ENCODE results near the gene ADAMTS9.

Gene ADAMTS9

DNA sequence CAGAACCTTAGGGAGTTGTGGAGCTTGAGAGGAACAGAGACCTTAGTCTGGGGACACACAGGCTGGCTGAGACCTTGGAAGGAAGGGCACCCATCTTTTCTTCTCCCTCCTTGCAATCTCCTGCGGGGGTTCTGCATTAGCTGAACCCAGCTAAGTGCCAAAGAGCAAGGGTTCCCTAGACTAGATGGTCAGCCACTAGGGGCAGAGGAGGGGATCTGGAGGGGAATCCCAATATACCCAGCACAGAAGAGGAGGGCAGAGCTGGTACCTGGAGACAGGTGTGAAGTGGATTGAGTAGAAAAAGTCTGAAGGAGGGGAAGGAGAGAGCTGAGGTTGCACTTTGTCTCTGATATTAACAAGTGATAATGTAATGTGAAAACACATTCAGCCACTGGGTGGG is 212.8 kb downstream of the ADAMTS9 start:
- DNase-seq, result no peak

DNA sequence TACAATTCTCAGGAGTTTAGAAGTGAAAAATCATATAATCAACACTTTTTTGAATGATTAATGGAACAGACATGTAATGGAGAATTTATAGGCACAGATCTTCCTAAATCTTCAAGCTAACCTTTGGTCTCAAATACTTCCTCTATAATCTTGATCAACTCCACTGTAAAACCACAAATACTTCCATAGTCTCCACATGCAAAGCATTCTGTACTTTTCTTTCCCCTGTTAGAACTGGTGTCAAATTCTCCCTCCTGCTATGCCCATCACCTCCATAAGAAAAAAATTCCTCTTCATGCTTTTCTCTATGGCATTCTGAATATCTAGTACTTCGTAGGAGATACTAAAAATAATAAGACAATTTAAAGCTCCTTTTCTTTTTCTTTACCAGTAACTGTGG is 214.3 kb downstream of the ADAMTS9 start:
- no peak for DNase-seq

DNA sequence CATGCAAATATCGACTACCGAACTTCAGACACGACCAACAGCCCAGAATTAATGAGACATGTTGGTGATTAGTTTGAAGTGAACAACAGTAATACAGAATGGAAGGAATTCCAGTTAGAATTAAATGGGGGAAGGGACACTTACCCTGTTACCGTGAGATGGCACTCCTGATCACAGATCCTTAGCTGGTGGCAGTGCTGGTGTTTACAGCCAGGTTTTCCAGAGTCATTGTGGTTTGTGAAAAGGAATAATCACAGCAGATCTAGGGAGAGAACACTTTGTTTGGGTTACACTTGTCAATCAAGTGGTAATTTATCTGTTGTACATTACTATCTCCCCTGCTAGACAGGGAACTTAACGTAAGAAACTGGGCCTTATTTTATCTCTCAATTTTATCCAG is 217.4 kb downstream of the ADAMTS9 start:
- no peak for DNase-seq

DNA sequence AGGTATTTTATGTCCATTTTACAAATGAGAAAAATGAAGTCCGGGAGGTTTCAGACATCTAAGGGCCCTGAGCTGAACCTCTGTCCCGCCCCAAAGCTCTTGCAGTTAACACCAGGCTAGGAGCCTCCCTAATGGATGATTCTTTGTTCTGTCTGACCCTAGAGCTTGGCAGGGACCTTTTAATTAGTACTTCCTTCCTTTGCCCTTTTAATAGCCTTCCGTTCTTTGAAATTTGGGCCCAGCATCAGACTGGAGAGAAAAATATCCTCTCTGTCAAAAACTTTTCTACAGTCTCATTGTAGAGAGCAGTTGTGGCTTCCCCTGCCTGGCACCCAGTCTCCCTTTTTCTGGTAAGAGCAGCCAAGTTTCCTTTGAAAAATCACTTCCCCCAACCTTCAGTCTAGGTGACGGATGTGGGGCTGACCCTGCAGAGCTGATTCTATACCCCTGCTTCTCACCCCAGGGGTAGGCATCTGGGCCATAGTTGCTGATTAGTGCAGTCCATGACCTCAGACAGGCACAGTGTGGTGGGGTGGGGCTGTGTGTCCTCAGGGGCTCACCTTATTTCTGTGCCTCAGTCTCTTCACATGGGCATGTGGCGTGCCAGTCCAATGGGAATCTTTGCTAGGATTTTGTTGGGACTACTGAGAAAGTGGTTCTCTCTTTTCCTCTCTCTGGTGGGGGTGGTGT is 220.4 kb downstream of the ADAMTS9 start:
- DNase-seq, result no peak
